Measurements from ENCODE around the gene TRIM31. TPM values are rescaled to one million over a fixed set of nuclear protein-coding genes. Genes with fewer than 3 reads are reported as not detected.

Gene TRIM31
- total and polyA plus RNA-seq, 10 donors = 0.09 to 0.14 TPM; not detected in 8

Small RNA genes within 50 kb of the gene (small RNA-seq; reads per million reads assigned to genes)
- gene RF00554 = 0 reads per million in 4 donors
- gene RF02219 = 0 reads per million in 4 donors
- 0 reads per million in 4 donors for gene RF02220

Other genes with a start within 250 kb of the TRIM31 start
- gene HLA-A, start 170.6 kb downstream of the TRIM31 start, total RNA-seq = 1,000 to 10,000 TPM; 1,154 to 1,886 (median 1,537) TPM
- gene HLA-A, start 170.6 kb downstream of the TRIM31 start, polyA plus RNA-seq = 1,000 to 10,000 TPM; 1,280 to 1,749 (median 1,625) TPM
- gene POLR1H, start 51.8 kb downstream of the TRIM31 start, total RNA-seq = 10 to 100 TPM; 21.0 to 36.9 (median 22.8) TPM
- gene POLR1H, start 51.8 kb downstream of the TRIM31 start, polyA plus RNA-seq = 10 to 100 TPM; 62.6 to 78.6 (median 72.9) TPM
- gene PPP1R11, start 45.9 kb downstream of the TRIM31 start, total RNA-seq = 10 to 100 TPM; 39.3 to 50.7 (median 42.1) TPM
- 10 to 100 TPM; 31.1 to 45.5 (median 40.0) TPM for gene PPP1R11, start 45.9 kb downstream of the TRIM31 start, polyA plus RNA-seq
- not detected for gene RNF39, start 37.3 kb downstream of the TRIM31 start, total RNA-seq
- not detected for gene RNF39, start 37.3 kb downstream of the TRIM31 start, polyA plus RNA-seq
- 1 to 10 TPM in 1 of 7 donors, under 1 TPM in 2, not detected in 4; 0.20 to 1.0 (median 0.29) TPM for gene TRIM40, start 23.1 kb upstream of the TRIM31 start, total RNA-seq
- gene TRIM40, start 23.1 kb upstream of the TRIM31 start, polyA plus RNA-seq = not detected
- 1 to 10 TPM in 4 of 7 donors, under 1 TPM in 3; 0.15 to 4.9 (median 1.2) TPM for gene TRIM10, start 48.1 kb upstream of the TRIM31 start, total RNA-seq
- gene TRIM10, start 48.1 kb upstream of the TRIM31 start, polyA plus RNA-seq = under 1 TPM in 1 of 3 donors, not detected in 2; 0.06 TPM
- gene TRIM15, start 50.5 kb upstream of the TRIM31 start, total RNA-seq = under 1 TPM in 1 of 7 donors, not detected in 6; 0.29 TPM
- under 1 TPM in 1 of 3 donors, not detected in 2; 0.13 TPM for gene TRIM15, start 50.5 kb upstream of the TRIM31 start, polyA plus RNA-seq
- gene TRIM26, start 100.3 kb upstream of the TRIM31 start, total RNA-seq = 10 to 100 TPM; 44.6 to 64.3 (median 50.2) TPM
- 10 to 100 TPM; 22.6 to 48.0 (median 25.4) TPM for gene TRIM26, start 100.3 kb upstream of the TRIM31 start, polyA plus RNA-seq
- 10 to 100 TPM; 15.7 to 24.5 (median 18.7) TPM for gene TRIM39, start 213.8 kb upstream of the TRIM31 start, total RNA-seq
- 10 to 100 TPM in 2 of 3 donors, 1 to 10 TPM in 1; 6.9 to 12.1 (median 11.7) TPM for gene TRIM39, start 213.8 kb upstream of the TRIM31 start, polyA plus RNA-seq
- gene RPP21, start 232.1 kb upstream of the TRIM31 start, total RNA-seq = 10 to 100 TPM; 24.3 to 59.9 (median 32.0) TPM
- gene RPP21, start 232.1 kb upstream of the TRIM31 start, polyA plus RNA-seq = 10 to 100 TPM; 77.9 to 87.8 (median 84.6) TPM

Data from spleen (tissue), 11 donors.